MCF 10A (cell line): ENCODE measurements around the gene PXYLP1. TPM values are rescaled to one million over a fixed set of nuclear protein-coding genes. Genes with fewer than 3 reads are reported as not detected.

Source experiments
- BruUV-seq: library from RNA; stranded (reverse); fragments of 400-500 nt; replicated peaks from 2 replicates; lab custom pipeline; 2021; lab: Mats Ljungman, UMichigan
- CTCF ChIA-PET: fragments of 300-600 bp; sonication (Branson Sonifier 250); formaldehyde crosslinking; extraction: SDS; loops from one replicate; lab custom pipeline; 2021; ENCODE audit warnings: antibody characterized with exemption, inconsistent platforms; lab: Yijun Ruan, JAX
- POLR2A ChIA-PET: fragments of 300-600, 350-650 bp; sonication (Branson Sonifier 250); formaldehyde crosslinking; extraction: SDS; loops from one replicate; lab custom pipeline; 2020; ENCODE audit warnings: antibody characterized with exemption, inconsistent platforms; lab: Yijun Ruan, JAX
- DNase-seq: peaks from one replicate; pipeline ENCODE4 v3.0.0-alpha.2; 2018; ENCODE audit not compliant: unreplicated experiment
- H3K27ac Mint-ChIP-seq: one replicate; pipeline ENCODE4 v1.8.0; 2022; ENCODE audit warnings: mild to moderate bottlenecking, low read depth, mixed read lengths; ENCODE audit not compliant: unreplicated experiment
- H3K27me3 Mint-ChIP-seq: one replicate; pipeline ENCODE4 v1.8.0; 2022; ENCODE audit warnings: mixed read lengths; ENCODE audit not compliant: insufficient read depth, unreplicated experiment
- H3K36me3 Mint-ChIP-seq: one replicate; pipeline ENCODE4 v1.8.0; 2022; ENCODE audit warnings: mild to moderate bottlenecking, moderate library complexity, mixed read lengths; ENCODE audit not compliant: insufficient read depth, unreplicated experiment
- H3K4me1 Mint-ChIP-seq: one replicate; pipeline ENCODE4 v1.8.0; 2022; ENCODE audit warnings: mixed read lengths; ENCODE audit not compliant: insufficient read depth, unreplicated experiment
- H3K4me3 Mint-ChIP-seq: one replicate; pipeline ENCODE4 v1.8.0; 2022; ENCODE audit warnings: mild to moderate bottlenecking, moderate library complexity, mixed read lengths; ENCODE audit not compliant: unreplicated experiment
- H3K9me3 Mint-ChIP-seq: one replicate; pipeline ENCODE4 v1.8.0; 2022; ENCODE audit warnings: mixed read lengths; ENCODE audit not compliant: unreplicated experiment
- intact Hi-C: fragments of 100-400 bp; cut with micrococcal nuclease; formaldehyde crosslinking; loops from 2 replicates; pipeline ENCODE4 v1.14.1; 2022
- total RNA-seq: library from RNA; stranded (reverse); gene quantifications from 2 replicates; pipeline ENCODE4 v1.2.3, GENCODE V29; 2022
- TF ChIP-seq, protein P1 (sequence below): fragments of 200-600 bp; IDR thresholded peaks from one replicate; pipeline ENCODE4 v1.8.0; 2022; ENCODE audit warnings: antibody characterized with exemption, mild to moderate bottlenecking; ENCODE audit not compliant: unreplicated experiment

PXYLP1 gene
- total RNA-seq, 1 experiment from 2014 or later, result 2.1 TPM

DNA sequence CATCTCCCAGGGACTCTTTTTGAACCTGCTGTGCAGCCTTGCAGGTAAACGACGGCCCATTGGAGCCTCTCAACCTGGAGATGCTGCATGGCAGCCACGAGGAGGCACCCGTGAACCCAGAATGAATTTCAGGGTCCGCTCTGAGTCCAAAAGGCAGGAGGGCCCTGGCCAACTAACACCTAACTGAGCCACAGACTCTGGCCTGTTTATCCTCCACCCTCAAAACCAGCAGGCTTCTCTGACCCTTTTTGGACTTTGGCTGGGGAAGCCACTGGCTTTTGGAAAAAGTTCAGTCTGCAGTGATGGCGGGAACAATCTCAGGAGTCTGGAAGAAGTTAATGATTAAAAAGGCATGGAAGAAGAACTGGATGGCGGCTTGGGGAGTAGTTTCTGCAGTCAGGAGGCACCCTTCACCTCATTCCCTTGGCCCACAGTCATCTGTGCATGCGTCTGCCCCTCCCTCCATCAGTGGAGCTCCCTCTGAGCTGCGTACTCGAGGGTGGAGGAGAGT lies 4.1 kb downstream of the PXYLP1 start:
- peaks cover 10% of the 10 kb centered on the region for H3K4me1 Mint-ChIP-seq
- ChIA-PET POLR2A (no interaction called here), CTCF (no interaction called here)
- BruUV-seq, result no TSS peak
- no peaks in the 10 kb centered on the region for H3K27me3 Mint-ChIP-seq
- H3K9me3 Mint-ChIP-seq, result no peaks in the 10 kb centered on the region
- no peak overlapping the region for H3K4me3 Mint-ChIP-seq
- intact Hi-C loops, result no loop called here
- TF ChIP-seq, protein P1, sequence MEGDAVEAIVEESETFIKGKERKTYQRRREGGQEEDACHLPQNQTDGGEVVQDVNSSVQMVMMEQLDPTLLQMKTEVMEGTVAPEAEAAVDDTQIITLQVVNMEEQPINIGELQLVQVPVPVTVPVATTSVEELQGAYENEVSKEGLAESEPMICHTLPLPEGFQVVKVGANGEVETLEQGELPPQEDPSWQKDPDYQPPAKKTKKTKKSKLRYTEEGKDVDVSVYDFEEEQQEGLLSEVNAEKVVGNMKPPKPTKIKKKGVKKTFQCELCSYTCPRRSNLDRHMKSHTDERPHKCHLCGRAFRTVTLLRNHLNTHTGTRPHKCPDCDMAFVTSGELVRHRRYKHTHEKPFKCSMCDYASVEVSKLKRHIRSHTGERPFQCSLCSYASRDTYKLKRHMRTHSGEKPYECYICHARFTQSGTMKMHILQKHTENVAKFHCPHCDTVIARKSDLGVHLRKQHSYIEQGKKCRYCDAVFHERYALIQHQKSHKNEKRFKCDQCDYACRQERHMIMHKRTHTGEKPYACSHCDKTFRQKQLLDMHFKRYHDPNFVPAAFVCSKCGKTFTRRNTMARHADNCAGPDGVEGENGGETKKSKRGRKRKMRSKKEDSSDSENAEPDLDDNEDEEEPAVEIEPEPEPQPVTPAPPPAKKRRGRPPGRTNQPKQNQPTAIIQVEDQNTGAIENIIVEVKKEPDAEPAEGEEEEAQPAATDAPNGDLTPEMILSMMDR, result no peak
- no peak overlapping the region for H3K27ac Mint-ChIP-seq
- H3K36me3 Mint-ChIP-seq, result peaks cover 8% of the 10 kb centered on the region
- DNase-seq, result no peak

DNA sequence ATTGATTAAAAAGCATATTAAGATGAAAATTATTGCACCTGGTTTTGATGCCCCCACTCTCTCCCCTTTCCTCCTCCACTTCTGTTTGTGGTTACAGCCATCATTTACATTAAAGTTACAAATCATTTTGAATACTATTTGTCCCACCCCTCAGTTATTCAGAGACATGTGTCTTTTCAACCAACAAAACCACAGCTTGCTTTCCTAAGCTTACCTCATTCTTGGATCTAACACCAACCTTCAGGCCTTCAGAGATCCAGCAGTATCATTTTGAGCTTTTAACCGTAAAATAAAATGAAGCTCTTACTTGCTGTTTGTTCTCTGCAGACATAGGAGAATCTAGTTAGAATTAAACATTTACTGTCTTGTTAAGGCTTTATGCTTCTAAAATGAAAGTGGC lies 4.7 kb downstream of the PXYLP1 start:
- no peaks in the 10 kb centered on the region for H3K27me3 Mint-ChIP-seq
- POLR2A ChIA-PET, result no interaction called here
- no peak overlapping the region for H3K27ac Mint-ChIP-seq
- no peak overlapping the region for H3K4me3 Mint-ChIP-seq
- no peaks in the 10 kb centered on the region for H3K9me3 Mint-ChIP-seq
- peaks cover 14% of the 10 kb centered on the region for H3K4me1 Mint-ChIP-seq
- no peak for DNase-seq
- intact Hi-C loops, result no loop called here
- TF ChIP-seq, protein P1, result no peak
- peaks cover 8% of the 10 kb centered on the region for H3K36me3 Mint-ChIP-seq
- CTCF ChIA-PET, result interaction anchor here (0.8 to 1.0 kb wide), 2 partner anchors 35 to 43 kb away, joined by 3 read pairs; no protein-coding TSS in a partner anchor
- BruUV-seq, result no TSS peak

DNA sequence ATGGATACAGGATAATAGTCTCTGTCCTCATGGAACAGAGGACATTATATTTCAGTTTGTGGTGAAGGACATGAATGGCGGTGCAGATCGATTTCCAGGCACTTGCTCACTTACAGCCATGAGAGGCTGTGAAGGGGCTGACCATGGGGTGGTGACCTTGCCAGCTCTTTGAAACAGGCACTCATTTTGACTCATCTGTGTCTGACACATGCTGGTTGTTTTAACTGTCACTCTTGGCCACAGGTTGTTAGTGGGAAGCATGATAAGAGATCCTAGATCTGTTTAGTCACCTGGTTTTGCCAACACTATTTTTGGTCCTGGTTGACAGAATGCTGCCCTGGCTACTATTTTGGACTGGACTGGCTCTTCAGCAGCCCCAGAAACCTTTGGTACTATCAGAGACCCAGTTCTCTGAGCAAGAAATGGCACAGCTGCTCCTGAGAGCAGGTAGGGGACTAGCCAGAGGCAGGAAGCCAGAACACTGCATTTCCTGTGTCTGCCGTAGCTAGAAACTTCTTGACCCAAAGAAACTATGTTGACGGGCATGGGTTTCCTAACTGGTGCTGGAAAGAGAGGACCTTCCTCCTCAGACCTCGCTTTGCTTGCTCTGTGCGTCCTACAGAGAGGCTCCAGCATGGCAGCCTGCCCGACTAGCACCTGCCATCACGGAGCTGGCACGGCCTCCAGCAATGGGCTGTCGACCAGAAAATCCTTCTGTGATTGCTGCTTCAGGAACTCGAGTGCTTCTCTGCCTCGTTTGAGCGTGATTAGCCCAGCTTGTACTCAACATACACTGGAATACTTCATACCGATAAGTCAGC lies 6.3 kb downstream of the PXYLP1 start:
- peaks cover 8% of the 10 kb centered on the region for H3K36me3 Mint-ChIP-seq
- peaks cover 18% of the 10 kb centered on the region for H3K4me1 Mint-ChIP-seq
- CTCF ChIA-PET, result interaction anchor here (0.8 kb wide), 1 partner anchor 28 kb away, joined by 3 read pairs; no protein-coding TSS in a partner anchor
- POLR2A ChIA-PET, result no interaction called here
- no peak for DNase-seq
- TF ChIP-seq, protein P1, result no peak
- no TSS peak for BruUV-seq
- no peaks in the 10 kb centered on the region for H3K9me3 Mint-ChIP-seq
- H3K4me3 Mint-ChIP-seq, result no peak overlapping the region
- H3K27me3 Mint-ChIP-seq, result no peaks in the 10 kb centered on the region
- H3K27ac Mint-ChIP-seq, result no peak overlapping the region
- intact Hi-C loops, result no loop called here

DNA sequence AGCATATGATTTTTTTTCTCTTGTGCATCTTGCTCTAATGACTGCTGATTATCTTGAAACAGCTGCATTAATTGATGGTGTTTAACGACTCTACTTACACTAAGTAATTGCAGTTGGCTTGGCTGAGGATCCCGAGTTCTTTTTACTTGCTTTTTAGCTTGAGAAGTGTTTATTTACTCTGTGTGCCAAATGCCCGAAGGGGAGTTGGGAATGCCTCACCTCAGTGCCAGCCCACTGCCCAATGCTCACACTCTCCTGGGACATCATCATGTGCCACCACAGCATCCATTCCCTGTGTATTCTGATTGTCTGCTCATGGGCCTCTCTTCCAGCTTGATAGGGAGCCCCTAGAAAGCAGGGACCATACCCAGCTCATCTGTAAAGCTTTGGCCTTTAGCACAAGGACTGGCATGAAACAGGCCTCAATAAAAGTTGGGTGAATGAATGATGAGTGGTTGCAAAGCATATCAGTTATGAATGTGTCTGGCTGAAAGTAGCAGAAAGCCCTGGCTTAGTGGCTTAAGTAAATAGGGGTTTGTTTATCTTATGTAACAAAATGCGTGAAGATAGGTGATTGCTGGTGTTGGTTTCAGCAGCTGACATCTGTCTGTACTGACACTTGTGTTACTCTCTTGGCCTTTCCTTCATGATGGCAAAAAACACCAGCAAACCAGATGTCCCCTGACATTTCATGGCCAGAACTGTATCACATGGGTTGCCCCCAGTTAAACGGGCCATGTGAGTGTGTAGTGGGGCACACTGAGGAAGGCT lies 8.1 kb downstream of the PXYLP1 start:
- POLR2A ChIA-PET, result interaction anchor here (0.8 kb wide), 1 partner anchor 69 kb away, joined by 3 read pairs; no protein-coding TSS in a partner anchor
- no TSS peak for BruUV-seq
- H3K4me1 Mint-ChIP-seq, result peaks cover 18% of the 10 kb centered on the region
- no peaks in the 10 kb centered on the region for H3K9me3 Mint-ChIP-seq
- intact Hi-C loops, result no loop called here
- no peak overlapping the region for H3K4me3 Mint-ChIP-seq
- no peak overlapping the region for H3K27ac Mint-ChIP-seq
- peaks cover 13% of the 10 kb centered on the region for H3K36me3 Mint-ChIP-seq
- no peak for DNase-seq
- H3K27me3 Mint-ChIP-seq, result no peaks in the 10 kb centered on the region
- CTCF ChIA-PET, result interaction anchor here (0.6 to 2.9 kb wide), 4 partner anchors 8 to 1761 kb away, joined by 3 to 13 read pairs (median 3); partner anchors contain the start of gene PXYLP1
- TF ChIP-seq, protein P1, result no peak
